ENCODE measurements around the gene COBLL1. TPM values are rescaled to one million over a fixed set of nuclear protein-coding genes. Genes with fewer than 3 reads are reported as not detected.
"Not testable (repeated sequence)": the region's sequence is repeated elsewhere in the genome, so short reads cannot be mapped to it uniquely, and the experiment has no call there.

COBLL1 gene
- total and polyA plus RNA-seq, 11 donors = 4.0 to 36.9 (median 16.2) TPM

- TF ChIP-seq, protein P1, sequence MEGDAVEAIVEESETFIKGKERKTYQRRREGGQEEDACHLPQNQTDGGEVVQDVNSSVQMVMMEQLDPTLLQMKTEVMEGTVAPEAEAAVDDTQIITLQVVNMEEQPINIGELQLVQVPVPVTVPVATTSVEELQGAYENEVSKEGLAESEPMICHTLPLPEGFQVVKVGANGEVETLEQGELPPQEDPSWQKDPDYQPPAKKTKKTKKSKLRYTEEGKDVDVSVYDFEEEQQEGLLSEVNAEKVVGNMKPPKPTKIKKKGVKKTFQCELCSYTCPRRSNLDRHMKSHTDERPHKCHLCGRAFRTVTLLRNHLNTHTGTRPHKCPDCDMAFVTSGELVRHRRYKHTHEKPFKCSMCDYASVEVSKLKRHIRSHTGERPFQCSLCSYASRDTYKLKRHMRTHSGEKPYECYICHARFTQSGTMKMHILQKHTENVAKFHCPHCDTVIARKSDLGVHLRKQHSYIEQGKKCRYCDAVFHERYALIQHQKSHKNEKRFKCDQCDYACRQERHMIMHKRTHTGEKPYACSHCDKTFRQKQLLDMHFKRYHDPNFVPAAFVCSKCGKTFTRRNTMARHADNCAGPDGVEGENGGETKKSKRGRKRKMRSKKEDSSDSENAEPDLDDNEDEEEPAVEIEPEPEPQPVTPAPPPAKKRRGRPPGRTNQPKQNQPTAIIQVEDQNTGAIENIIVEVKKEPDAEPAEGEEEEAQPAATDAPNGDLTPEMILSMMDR (IDR thresholded peaks at IDR 0.05) = no peak
- no peak for TF ChIP-seq POLR2A (IDR thresholded peaks at IDR 0.05)
- Histone ChIP-seq H3K27ac (no peak overlapping the region), H3K9me3 (no peaks in the 10 kb centered on the region), H3K4me3 (no peak overlapping the region), H3K4me1 (no peaks in the 10 kb centered on the region), H3K27me3 (no peaks in the 10 kb centered on the region), H3K36me3 (no peaks in the 10 kb centered on the region)
- ATAC-seq = no peak
- intact Hi-C loops (cut with DNase I) = no loop called here
- DNase-seq = no peak
Measured at GRCh38 chr2:164860694-164861042, 19.0 kb upstream of the COBLL1 start.

DNA sequence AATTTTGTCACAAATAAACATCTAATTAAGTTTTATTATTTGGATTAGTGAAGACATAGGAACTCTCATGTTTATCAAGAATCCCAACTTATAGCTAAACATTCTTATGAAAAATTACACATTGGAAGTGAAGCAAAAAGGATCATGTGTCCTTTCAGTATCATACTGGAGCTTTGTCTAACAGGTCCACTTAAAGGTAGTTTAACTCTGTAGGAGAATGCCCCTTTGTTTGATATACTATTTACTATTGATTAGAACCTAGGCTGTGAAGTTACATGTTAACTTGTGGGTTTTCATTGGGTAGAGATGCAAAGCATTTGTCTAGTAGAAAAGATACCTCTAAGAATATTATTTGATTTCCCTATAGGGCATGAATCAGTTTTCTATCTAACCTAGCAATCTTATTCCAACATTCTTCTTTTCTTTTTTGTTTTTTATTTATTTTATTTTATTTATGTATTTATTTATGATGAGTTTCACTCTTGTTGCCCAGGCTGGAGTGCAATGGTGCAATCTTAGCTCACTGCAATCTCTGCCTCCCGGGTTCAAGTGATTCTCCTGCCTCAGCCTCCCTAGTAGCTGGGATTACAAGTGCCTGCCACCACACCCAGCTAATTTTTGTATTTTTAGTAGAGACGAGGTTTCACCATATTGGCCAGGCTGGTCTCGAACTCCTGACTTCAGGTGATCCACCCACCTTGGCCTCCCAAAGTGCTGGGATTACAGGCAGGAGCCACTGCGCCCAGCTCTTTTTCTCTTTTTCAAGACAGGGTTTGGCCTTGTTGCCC lies 18.5 kb upstream of the COBLL1 start:
- H3K27ac ChIP-seq, H3K36me3 ChIP-seq, ATAC-seq, H3K4me3 ChIP-seq, H3K4me1 ChIP-seq, DNase-seq, H3K27me3 ChIP-seq, H3K9me3 ChIP-seq: not testable (repeated sequence)
- WGBS, 4 donors = 95 to 99% (median 98%) methylated on average over 4 of the region's 4 CpGs
- intact Hi-C loops (cut with DNase I) = loop anchor here in 1 of 10 donors (5.0 kb wide), 1 partner anchor 37 kb away; no protein-coding TSS in a partner anchor

DNA sequence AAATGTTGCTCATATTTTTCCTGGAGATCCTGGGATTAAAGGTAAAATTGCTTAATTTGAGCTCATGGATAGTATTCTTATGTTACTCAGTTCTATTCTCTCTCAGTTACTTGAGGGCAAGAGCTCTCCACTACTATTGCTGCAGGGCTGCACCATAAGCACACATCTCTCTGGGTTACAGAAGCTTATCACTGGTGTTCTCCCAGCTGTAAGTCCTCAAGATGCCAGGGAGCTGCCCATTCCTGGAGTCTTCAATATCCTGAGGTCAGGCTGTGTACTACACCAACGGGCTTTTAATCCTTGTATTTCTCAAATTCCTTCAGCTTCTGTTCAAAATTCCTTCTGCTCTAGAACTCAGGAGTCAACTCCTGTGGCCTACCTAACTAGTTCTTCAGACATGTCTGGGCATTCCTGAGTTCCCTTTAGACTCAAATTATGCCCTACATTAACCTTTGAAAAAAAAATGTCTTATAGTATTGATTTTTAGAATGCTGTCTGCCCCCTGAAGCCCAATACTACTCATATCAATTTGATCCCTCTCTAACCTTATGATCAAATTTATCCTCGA lies 17.7 kb upstream of the COBLL1 start:
- no peak for DNase-seq
- Histone ChIP-seq H3K4me3 (no peak overlapping the region), H3K4me1 (no peaks in the 10 kb centered on the region), H3K9me3 (no peaks in the 10 kb centered on the region), H3K36me3 (no peaks in the 10 kb centered on the region), H3K27ac (no peak overlapping the region), H3K27me3 (no peaks in the 10 kb centered on the region)
- intact Hi-C loops (cut with DNase I) = loop anchor here in 1 of 10 donors (5.0 kb wide), 1 partner anchor 38 kb away; no protein-coding TSS in a partner anchor
- 68 to 75% (median 73%) methylated on average over 2 of the region's 2 CpGs for WGBS, 4 donors
- TF ChIP-seq, protein P1 (IDR thresholded peaks at IDR 0.05) = no peak
- TF ChIP-seq POLR2A (IDR thresholded peaks at IDR 0.05) = no peak
- ATAC-seq = no peak

DNA sequence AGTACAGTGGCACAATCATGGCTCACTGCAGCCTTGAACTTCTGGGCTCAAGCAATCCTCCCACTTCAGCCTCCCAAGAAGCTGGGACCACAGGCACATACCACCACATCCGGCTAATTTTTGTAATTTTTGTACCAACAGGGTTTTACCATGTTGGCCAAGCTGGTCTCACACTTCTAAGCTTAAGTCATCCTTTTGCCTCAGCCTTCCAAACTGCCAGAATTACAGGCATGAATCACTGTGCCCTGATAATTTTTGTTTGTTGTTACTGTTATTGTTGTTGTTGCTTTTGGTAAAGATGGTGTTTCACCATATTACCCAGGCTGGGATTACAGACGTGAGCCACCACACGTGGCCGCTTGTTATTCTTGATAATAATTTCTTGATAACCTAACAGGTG lies 10.5 kb upstream of the COBLL1 start:
- Histone ChIP-seq H3K27me3 (no peaks in the 10 kb centered on the region), H3K36me3 (no peaks in the 10 kb centered on the region), H3K4me3 (no peak overlapping the region), H3K9me3 (no peaks in the 10 kb centered on the region), H3K27ac (no peak overlapping the region), H3K4me1 (no peaks in the 10 kb centered on the region)
- TF ChIP-seq, protein P1 (IDR thresholded peaks at IDR 0.05) = no peak
- TF ChIP-seq POLR2A (IDR thresholded peaks at IDR 0.05) = no peak
- DNase-seq (no peak), ATAC-seq (no peak)
- intact Hi-C loops (cut with DNase I) = no loop called here
- 81 to 92% (median 91%) methylated on average over 4 of the region's 4 CpGs for WGBS, 4 donors

Data from heart left ventricle (tissue), 16 donors.